DOHH2 (cell line): ENCODE measurements around the gene ACP3.

Experiments
- CTCF ChIP-seq: fragments of 200-600 bp; sonication (generic); IDR thresholded peaks from one replicate; pipeline ENCODE4 v1.5.1; 2014; ENCODE audit warnings: antibody characterized with exemption, mild to moderate bottlenecking, low read depth, low read length; ENCODE audit not compliant: poor library complexity, severe bottlenecking
- EZH2phosphoT487 ChIP-seq: fragments of 200-600 bp; sonication (generic); IDR thresholded peaks from 2 replicates; pipeline ENCODE4 v1.6.1; 2017; ENCODE audit warnings: borderline replicate concordance, mild to moderate bottlenecking, antibody characterized with exemption, low read length, moderate library complexity, mixed read lengths

- TF ChIP-seq CTCF (no peak), EZH2phosphoT487 (no peak)
Observed at GRCh38 chr3:132394320-132394719, 77.1 kb downstream of the ACP3 start.
